HG03354 (cell line): ENCODE results near the gene CPN1.
"Not testable (repeated sequence)": the region's sequence is repeated elsewhere in the genome, so short reads cannot be mapped to it uniquely, and the experiment has no call there.

ENCODE experiments used
- ATAC-seq: cut with Tn5 transposase; IDR thresholded peaks from one replicate; pipeline ENCODE4 v1.9.1; 2021; ENCODE audit warnings: mild to moderate bottlenecking; ENCODE audit not compliant: unreplicated experiment, poor library complexity, severe bottlenecking

Gene CPN1

GRCh38 chr10:100081075-100082001, at the start of gene CPN1:
CPN1 (minus strand) TSS chr10:100081869; CDS start chr10:100081625, 244 bp downstream.
- ATAC-seq: no peak

- no peak for ATAC-seq
These were observed 49.2 kb upstream of the CPN1 start for GRCh38 chr10:100130831-100131230.

- no peak for ATAC-seq
These were observed 47.8 kb upstream of the CPN1 start for GRCh38 chr10:100129424-100129823.

GRCh38 chr10:100128951-100129350, 47.3 kb upstream of the CPN1 start:
- ATAC-seq: no peak

- ATAC-seq: not testable (repeated sequence)
These were observed 43.7 kb upstream of the CPN1 start for GRCh38 chr10:100125335-100125734.

- ATAC-seq: no peak
These were observed 42.4 kb upstream of the CPN1 start for GRCh38 chr10:100124097-100124496.

GRCh38 chr10:100122780-100123179, 41.1 kb upstream of the CPN1 start:
- ATAC-seq: no peak

GRCh38 chr10:100120550-100120949, 38.9 kb upstream of the CPN1 start:
- ATAC-seq: no peak

- no peak for ATAC-seq
These were observed 38.1 kb upstream of the CPN1 start for GRCh38 chr10:100119726-100120125.

GRCh38 chr10:100114976-100115770, 33.5 kb upstream of the CPN1 start:
- no peak for ATAC-seq

GRCh38 chr10:100114460-100114859, 32.8 kb upstream of the CPN1 start:
- ATAC-seq: no peak

- ATAC-seq: no peak
These were observed 28.0 kb upstream of the CPN1 start for GRCh38 chr10:100109670-100110069.

- ATAC-seq: no peak
These were observed 25.2 kb upstream of the CPN1 start for GRCh38 chr10:100106865-100107264.

- ATAC-seq: no peak
These were observed 22.6 kb upstream of the CPN1 start for GRCh38 chr10:100104300-100104699.

- no peak for ATAC-seq
These were observed 21.9 kb upstream of the CPN1 start for GRCh38 chr10:100103581-100103980.

- ATAC-seq: no peak
These were observed 19.8 kb upstream of the CPN1 start for GRCh38 chr10:100101192-100102076.

GRCh38 chr10:100100651-100101184, 19.0 kb upstream of the CPN1 start:
- ATAC-seq: no peak

- no peak for ATAC-seq
These were observed 7.6 kb upstream of the CPN1 start for GRCh38 chr10:100089241-100089640.

GRCh38 chr10:100086708-100087107, 5.0 kb upstream of the CPN1 start:
- not testable (repeated sequence) for ATAC-seq

GRCh38 chr10:100085596-100085995, 3.9 kb upstream of the CPN1 start:
- ATAC-seq: no peak
